HG03432 (cell line): ENCODE measurements around the gene ANXA4.

Experiments
- ATAC-seq: cut with Tn5 transposase; IDR thresholded peaks from one replicate; pipeline ENCODE4 v1.9.1; 2021; ENCODE audit warnings: mild to moderate bottlenecking, moderate library complexity; ENCODE audit not compliant: unreplicated experiment

The ANXA4 gene

DNA sequence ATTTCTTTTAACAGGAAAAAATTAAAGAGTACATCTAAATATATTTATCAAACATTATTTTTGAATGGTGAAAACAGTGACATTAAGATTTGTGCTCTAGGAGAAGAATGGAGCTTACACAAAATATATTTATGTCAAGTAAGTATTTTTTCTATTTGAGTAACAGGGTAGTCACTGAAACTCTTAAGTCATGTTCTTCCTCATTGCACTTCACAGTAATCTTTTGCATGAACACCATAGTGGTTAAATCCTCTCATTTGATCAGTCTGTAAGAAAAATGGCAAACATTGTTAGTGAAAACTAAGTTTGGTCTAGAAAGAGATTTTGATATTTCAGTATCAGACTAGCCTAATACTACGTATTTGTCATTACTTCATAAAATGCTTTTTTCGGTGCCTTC, 95.6 kb downstream of the ANXA4 start:
- ATAC-seq, result no peak

- ATAC-seq, result no peak
These were observed 102.1 kb downstream of the ANXA4 start for GRCh38 chr2:69843993-69844392.

- no peak for ATAC-seq
These were observed 102.6 kb downstream of the ANXA4 start for GRCh38 chr2:69844560-69844959.

DNA sequence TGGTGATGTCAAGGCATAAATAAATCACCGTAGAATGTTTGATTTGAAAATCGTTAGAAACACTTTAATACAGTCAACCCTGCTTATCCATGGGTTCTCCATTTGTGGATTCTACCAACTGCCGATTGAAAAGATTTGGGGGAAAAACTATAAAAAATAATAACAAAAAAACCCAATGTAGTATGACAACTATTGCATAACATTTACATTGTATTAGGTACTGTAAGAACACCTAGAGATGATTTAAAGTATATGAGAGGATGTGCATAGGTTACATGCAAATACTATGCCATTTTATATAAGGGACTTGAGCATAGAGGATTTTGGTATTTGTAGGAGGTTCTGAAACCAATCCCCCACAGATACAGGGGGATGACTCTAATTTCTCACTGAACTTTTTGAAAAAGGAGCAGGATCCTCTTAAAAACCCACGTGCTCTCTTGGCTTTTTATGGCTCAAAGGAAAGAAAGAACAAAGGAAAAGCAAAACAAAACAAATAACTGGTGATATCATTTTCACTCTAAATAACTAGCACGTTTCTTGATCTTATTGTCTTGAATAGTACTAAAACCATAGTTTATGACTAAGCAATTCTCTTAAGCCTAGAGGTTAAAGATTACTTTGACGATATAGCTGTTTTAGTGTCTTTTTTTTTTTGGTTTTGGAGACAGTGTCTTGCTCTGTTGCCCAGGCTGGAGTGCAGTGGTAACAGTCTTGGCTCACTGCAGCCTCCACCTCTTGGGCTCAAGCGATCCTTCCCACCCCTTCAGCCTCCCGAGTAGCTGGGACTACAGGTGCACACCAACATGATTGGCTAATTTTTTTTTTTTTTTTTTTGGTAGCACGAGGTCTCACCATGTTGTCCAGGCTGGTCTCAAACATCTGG, 104.5 kb downstream of the ANXA4 start:
- ATAC-seq, result no peak

DNA sequence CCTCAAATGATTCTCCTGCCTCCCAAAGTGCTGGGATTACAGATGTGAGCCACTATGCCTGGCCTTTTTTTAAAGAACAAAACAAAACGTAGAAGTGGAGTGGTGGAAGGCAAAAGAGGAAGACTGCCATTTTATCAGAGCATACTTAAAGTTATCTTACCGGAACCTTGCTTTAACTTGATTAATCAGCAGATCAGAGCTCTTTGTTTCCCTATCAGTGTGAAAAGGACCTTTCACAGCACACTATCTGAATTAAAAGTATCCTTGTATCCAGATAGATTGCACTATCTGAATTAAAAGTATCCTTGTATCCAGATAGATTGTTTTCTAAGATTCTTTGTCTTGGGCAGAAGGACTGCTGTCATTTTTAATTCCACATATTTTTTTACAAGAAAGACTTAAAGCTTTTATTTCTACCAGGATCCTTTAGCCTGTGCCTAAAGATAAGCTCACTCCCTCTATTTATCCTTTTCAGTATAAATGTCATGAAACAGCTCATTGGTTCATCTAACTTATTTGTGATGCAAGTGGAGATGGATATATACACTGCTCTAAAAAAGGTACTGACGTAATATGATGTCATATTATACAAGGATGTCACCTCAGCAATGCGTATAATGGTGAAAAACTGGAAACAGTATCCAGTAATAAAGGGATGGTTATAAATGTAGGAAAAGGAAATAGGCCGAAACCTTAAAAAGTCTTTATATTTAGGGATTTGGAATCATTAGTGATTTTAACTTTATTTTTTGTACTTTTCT, 105.3 kb downstream of the ANXA4 start:
- no peak for ATAC-seq

DNA sequence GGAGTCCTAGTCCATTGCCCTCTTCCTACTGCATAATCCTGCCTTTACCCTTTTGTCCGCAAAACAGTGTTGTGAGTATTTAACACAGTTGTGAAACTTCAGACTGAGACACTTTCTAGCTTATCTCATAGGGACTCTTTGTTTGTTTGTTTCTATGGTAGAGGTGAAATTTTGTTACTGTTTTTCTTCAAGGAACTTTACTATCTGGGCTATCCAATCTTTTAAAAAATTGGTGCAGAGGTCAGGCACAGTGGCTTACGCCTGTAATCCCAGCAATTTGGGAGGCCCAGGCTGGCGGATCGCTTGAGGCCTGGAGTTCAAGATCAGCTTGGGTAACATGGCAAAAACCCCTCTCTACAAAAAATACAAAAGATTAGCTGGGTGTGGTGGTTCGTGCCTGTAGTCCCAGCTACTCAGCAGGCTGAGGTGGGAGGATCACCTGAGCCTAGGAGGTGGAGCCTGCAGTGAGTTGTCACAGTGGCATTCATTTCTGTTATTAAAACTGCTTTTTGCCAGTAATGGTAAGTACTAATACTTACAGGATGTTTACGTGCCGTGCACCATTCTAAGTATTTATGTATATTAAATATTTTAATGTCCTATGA, 106.4 kb downstream of the ANXA4 start:
- no peak for ATAC-seq

- no peak for ATAC-seq
These were observed 116.3 kb downstream of the ANXA4 start for GRCh38 chr2:69858261-69858660.

DNA sequence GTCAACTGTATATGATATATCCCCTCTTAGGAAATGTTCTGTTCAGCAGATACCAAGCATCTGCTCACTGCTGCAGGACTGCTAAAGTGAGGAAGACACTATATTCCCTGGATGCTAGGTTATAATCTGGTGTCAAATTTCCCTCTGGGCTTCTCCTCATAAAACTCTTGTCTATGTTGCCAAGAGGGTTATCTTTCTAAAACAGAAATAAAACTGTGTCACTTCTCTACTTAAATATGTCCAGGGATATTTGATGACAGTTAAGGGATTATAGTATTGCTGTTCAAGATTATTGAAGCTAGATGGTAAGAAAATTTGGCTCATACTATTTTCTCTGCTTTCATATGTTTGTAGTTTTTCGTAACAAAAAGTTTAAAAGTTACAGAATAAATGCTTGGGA, 121.4 kb downstream of the ANXA4 start:
- ATAC-seq, result no peak
